Measurements from ENCODE around the gene WNT9B.

- TF ChIP-seq CTCF (IDR thresholded peaks at IDR 0.05) = peak; percentile 64 to 92 (median 77)
- TF ChIP-seq POLR2A (IDR thresholded peaks at IDR 0.05) = no peak
Observed at GRCh38 chr17:46841561-46842379, 9.6 kb upstream of the WNT9B start.
